GM19239 (cell line): Measurements from ENCODE around the gene SPRTN.
"Not testable (repeated sequence)": the region's sequence is repeated elsewhere in the genome, so short reads cannot be mapped to it uniquely, and the experiment has no call there.

Experiments
- DNase-seq: peaks from one replicate; pipeline ENCODE4 v3.0.0; 2011; ENCODE audit warnings: low spot score; ENCODE audit not compliant: insufficient read length
- FAIRE-seq: peaks from 2 replicates; lab custom pipeline; 2011; peaks lifted over from hg19 to GRCh38; lab: Jason Lieb, UNC

SPRTN gene

GRCh38 chr1:231335663-231336602, 2.2 kb upstream of the SPRTN start:
- DNase-seq, result no peak
- no peak for FAIRE-seq

GRCh38 chr1:231337043-231337471, 1.0 kb upstream of the SPRTN start:
- FAIRE-seq (no peak), DNase-seq (no peak)

- DNase-seq (peak; percentile 85), FAIRE-seq (peak; percentile 99)
Measured at GRCh38 chr1:231337472-231338269, 422 bp upstream of the SPRTN start, which contains the start of gene EXOC8. Gene EXOC8 (minus strand): TSS chr1:231337852. CDS start chr1:231337745, 107 bp downstream.

- FAIRE-seq, result no peak
- no peak for DNase-seq
Measured at GRCh38 chr1:231340328-231341013, 2.4 kb downstream of the SPRTN start.

GRCh38 chr1:231347961-231348360, 9.9 kb downstream of the SPRTN start:
- no peak for FAIRE-seq

GRCh38 chr1:231348442-231348841, 10.3 kb downstream of the SPRTN start:
- FAIRE-seq (no peak), DNase-seq (no peak)

More at GRCh38 chr1:231347961-231348360, 9.9 kb downstream of the SPRTN start:
- DNase-seq, result no peak

GRCh38 chr1:231348856-231349255, 10.8 kb downstream of the SPRTN start:
- not testable (repeated sequence) for FAIRE-seq, DNase-seq

- no peak for FAIRE-seq
- no peak for DNase-seq
Measured at GRCh38 chr1:231351816-231352215, 13.7 kb downstream of the SPRTN start.

- DNase-seq, result no peak
- no peak for FAIRE-seq
Measured at GRCh38 chr1:231353086-231353485, 15.0 kb downstream of the SPRTN start.

- FAIRE-seq (no peak), DNase-seq (no peak)
Measured at GRCh38 chr1:231354330-231355020, 16.4 kb downstream of the SPRTN start.

GRCh38 chr1:231355171-231355570, 17.1 kb downstream of the SPRTN start:
- FAIRE-seq (no peak), DNase-seq (no peak)

- FAIRE-seq (no peak), DNase-seq (no peak)
Measured at GRCh38 chr1:231357187-231357772, 19.2 kb downstream of the SPRTN start.

GRCh38 chr1:231357831-231358354, 19.8 kb downstream of the SPRTN start:
- peak; percentile 98 for FAIRE-seq

GRCh38 chr1:231359113-231359512, 21.0 kb downstream of the SPRTN start:
- DNase-seq, result no peak
- no peak for FAIRE-seq

More at GRCh38 chr1:231357831-231358354, 19.8 kb downstream of the SPRTN start:
- peak; percentile 35 for DNase-seq

- DNase-seq (no peak), FAIRE-seq (no peak)
Measured at GRCh38 chr1:231362325-231362724, 24.2 kb downstream of the SPRTN start.

GRCh38 chr1:231363624-231364023, 25.5 kb downstream of the SPRTN start:
- DNase-seq, result no peak
- no peak for FAIRE-seq

- no peak for FAIRE-seq
Measured at GRCh38 chr1:231364192-231364591, 26.1 kb downstream of the SPRTN start.

GRCh38 chr1:231369282-231369681, 31.2 kb downstream of the SPRTN start:
- FAIRE-seq (no peak), DNase-seq (no peak)

More at GRCh38 chr1:231364192-231364591, 26.1 kb downstream of the SPRTN start:
- no peak for DNase-seq

GRCh38 chr1:231372501-231372900, 34.4 kb downstream of the SPRTN start:
- FAIRE-seq, result no peak

More at GRCh38 chr1:231372501-231372900, 34.4 kb downstream of the SPRTN start:
- DNase-seq, result no peak
